Adrenal gland (tissue), 5 donors: ENCODE results near the gene HRC.

Source experiments
- CTCF ChIP-seq, 6 experiments: fragments of 450-650 bp in 4 of 6; fragments of 200-600 bp in 2 of 6; sonication (generic) in 1 of 6; IDR thresholded peaks; 1 replicate in 5 of 6; 2 replicates in 1 of 6; pipeline versions ENCODE4 v1.5.1 to v1.8.0; 2016 to 2021; ENCODE audit warnings: antibody characterized with exemption in 6 of 6, mild to moderate bottlenecking in 2 of 6, moderate library complexity in 1 of 6
- POLR2A ChIP-seq, 2 donors: fragments of 450-650 bp; IDR thresholded peaks; one replicate each; pipeline ENCODE4 v1.6.1; 2017; ENCODE audit warnings: antibody characterized with exemption in 2 of 2, mild to moderate bottlenecking in 2 of 2, moderate library complexity in 1 of 2
- donor health status: DM: no; HTN: no; CAD: no.

- TF ChIP-seq POLR2A (IDR thresholded peaks at IDR 0.05) (no peak), CTCF (IDR thresholded peaks at IDR 0.05) (no peak)
Measured at GRCh38 chr19:49155005-49155819, at the start of gene HRC.
